Islet precursor cell (in vitro differentiated cells): Measurements from ENCODE around the gene GJB2.

ENCODE experiments used
- DNase-seq: peaks from one replicate; pipeline ENCODE4 v3.0.0-alpha.2; 2018

Gene GJB2

DNA sequence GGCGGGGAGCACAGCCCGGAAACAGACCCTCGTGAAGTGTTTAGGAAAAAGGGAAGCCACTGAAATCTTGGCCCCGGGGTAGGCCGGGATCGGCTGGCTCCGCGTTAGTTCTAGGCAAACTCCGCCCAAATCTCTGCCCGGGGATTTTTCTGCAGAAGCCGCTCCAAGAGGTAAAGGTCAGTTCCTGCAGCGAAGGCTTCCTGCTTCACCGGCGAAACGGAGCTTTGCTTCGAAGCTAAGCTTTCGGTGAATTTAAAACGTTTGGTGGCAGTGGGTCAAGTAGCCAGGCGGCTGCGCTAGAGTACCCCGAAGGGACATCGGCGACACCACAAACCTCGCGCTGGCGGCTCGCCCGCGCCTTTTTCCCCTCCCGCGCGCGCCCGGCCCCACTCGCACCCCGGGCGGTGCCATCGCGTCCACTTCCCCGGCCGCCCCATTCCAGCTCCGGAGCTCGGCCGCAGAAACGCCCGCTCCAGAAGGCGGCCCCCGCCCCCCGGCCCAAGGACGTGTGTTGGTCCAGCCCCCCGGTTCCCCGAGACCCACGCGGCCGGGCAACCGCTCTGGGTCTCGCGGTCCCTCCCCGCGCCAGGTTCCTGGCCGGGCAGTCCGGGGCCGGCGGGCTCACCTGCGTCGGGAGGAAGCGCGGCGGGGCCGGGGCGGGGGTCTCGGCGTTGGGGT lies 441 bp downstream of the GJB2 start:
- peak; percentile 67 for DNase-seq

DNA sequence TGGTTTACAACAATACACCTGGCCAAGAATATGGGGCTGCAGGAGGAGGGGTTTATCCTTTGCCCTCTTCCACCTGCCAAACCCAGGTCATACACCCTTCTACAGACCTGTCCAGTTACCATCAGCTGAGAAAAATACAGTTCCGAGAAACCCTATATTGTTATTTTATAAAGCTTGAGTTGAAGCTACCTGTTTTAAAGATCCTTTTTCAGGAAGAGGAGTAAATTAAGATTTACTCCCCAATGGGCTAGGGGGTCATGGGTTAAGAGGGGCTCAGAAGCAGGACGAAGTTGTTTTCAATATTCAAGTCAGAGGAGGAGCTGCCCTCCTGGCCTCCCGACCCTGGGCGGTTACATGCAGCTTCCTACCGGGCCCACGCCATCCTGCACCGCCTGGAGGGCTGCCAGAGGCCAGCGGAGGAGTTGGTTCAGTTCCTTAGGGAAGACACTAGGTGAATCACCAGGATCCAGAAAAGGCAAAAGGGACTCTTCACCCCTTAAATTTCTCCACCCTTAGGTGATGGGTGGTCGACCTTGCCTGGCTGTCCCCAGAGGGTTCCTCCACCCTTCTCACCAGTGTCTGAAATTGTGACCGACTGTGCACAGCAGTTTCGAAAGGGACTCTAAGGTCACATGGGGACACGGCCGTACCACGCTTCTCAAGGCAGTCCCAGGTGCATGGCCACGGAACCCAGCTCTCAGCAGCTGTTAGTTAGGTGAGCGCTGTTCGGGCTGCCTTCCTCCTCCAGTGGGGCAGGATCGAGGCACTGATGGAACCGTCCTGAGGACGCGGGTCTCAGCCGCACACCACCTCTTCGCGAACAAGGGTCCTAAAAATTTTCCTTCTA lies 1.2 kb downstream of the GJB2 start:
- DNase-seq = peak; percentile 53

DNA sequence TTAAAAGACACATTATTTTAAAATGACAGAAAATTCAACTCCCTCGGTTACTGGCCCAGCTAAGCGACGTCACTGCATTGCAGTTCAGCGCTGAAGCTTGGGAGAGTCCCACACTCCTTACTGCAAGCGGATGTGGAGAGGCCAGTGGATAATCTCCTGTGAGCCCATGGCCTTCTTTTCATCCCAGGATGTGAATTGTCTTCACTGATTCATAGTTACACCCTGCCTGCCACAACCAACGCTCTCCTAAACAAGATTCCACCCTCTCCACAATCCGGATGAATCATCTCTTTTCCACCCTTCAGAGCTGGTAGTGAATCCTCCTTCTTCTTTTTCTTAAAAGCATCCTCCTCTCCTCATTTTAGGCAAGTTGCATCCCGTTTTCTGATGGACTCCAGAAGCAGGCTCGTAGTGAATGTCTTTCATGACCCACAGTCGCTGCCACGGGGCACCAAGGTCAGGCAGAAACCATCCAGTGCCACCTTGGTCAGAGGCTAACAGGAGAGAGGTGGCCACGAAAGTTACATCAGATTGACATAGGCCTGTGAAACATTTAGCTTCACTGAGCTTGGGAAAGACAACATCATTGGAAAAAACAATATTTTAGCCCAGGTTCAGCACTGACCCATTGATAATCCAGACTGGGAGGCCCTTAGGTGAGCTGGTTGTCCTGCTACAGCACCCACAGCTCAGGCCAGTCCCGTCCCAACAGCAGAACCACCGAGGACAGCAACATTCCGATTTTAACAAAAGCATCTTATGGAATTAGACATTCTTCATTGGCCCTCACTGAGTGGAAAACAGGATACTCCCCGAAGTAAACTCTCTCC lies 2.0 kb downstream of the GJB2 start:
- no peak for DNase-seq

DNA sequence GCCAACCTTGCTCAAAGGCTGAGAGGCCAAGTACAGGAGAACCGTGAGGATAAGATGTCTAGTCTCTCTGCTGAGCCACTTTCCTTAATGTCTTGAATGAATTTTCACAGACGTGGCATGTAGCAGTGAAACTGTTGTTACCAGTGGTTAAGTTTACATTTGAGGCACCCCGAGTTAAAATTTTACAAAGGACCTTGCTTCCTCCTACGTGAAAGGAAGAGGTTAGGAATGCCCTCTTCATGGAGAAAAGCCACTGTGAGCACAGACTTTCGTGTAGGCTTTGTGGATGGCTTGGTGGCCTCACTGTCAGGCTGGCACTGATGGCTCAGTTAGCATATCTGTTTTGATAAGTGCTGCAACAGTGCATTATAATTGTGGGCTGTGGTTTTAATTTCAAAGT lies 2.7 kb downstream of the GJB2 start:
- DNase-seq = no peak

DNA sequence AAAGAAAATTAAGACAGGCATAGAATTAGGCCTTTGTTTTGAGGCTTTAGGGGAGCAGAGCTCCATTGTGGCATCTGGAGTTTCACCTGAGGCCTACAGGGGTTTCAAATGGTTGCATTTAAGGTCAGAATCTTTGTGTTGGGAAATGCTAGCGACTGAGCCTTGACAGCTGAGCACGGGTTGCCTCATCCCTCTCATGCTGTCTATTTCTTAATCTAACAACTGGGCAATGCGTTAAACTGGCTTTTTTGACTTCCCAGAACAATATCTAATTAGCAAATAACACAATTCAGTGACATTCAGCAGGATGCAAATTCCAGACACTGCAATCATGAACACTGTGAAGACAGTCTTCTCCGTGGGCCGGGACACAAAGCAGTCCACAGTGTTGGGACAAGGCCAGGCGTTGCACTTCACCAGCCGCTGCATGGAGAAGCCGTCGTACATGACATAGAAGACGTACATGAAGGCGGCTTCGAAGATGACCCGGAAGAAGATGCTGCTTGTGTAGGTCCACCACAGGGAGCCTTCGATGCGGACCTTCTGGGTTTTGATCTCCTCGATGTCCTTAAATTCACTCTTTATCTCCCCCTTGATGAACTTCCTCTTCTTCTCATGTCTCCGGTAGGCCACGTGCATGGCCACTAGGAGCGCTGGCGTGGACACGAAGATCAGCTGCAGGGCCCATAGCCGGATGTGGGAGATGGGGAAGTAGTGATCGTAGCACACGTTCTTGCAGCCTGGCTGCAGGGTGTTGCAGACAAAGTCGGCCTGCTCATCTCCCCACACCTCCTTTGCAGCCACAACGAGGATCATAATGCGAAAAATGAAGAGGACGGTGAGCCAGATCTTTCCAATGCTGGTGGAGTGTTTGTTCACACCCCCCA lies 3.8 kb downstream of the GJB2 start:
- DNase-seq = no peak

DNA sequence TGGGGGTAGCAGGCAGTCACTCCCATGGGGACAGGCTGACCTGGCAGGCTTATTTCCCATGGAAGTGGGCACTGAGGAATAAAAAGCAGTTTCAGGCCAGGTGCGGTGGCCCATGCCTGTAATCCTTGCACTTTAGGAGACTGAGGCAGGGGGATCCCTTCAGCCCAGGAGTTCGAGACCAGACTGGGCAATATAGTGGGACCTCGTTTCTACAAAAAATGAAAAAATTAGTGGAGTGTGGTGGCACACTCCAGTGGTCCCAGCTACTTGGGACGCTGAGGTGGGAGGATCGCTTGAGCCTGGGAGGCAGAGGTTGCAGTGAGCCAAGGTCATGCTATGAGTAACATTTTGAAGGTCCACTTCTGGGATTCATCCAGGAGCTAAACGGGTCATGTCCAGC lies 6.0 kb downstream of the GJB2 start:
- DNase-seq = no peak

DNA sequence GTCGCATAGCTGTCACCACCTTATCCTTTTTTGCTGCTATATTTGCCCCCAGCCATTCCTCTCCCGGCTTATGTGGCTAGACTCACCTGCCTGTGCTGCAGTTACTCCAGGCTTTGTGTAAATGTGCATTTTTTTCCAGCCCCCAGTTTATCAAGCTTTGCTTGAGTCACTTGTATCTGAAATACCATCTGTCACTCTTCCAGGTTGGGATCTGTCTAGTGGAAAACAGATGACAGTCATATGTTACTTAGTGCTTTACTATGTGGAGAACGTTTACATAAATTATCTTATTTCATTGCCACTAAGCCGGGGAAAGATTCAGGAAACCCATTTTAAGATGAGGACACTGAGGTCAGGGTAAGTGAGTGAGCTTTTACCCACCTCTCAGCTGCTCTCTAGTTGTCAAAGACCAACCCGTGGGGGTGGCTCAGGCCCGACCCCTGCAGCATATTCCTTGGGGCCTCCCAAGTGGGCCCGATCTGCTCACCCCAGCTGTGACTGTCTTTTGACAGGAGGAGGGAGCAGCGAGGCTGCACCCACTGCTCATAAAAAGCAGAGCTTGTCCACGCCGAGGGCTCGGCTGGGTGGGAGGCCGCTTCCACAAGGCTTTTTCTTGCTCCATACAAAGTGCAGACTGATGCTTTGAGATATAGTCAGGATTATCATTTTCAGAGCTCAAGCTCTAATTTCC lies 7.2 kb downstream of the GJB2 start:
- no peak for DNase-seq

DNA sequence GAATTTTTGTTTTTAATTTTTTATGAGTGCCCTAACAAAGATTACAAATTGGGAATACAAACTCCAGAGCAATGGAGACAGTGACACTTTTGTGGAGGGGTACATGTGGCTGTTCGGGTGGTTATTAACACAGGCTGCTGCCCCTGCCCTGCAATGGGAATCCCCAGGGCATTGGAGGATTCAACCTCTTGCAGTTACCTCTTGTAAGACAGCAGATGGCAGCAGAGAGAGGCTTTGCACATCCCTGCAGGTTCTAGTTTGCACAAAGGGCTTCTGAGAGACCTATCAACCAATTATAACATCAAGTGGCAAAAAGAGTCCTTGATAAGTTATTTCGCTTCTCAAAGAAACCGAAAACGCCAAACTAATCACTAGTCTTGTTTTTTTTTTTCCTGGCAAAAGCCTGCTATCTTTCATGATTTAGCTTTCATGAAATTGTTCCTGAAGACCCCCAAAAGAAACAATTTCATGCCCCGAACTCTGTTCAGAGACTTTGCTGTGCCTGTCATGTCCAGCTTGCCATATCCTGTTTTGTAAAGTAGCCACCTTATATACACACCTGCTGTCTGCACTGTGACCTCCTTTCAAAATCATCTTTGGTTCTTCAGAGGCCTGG lies 10.4 kb downstream of the GJB2 start:
- DNase-seq = peak; percentile 74

DNA sequence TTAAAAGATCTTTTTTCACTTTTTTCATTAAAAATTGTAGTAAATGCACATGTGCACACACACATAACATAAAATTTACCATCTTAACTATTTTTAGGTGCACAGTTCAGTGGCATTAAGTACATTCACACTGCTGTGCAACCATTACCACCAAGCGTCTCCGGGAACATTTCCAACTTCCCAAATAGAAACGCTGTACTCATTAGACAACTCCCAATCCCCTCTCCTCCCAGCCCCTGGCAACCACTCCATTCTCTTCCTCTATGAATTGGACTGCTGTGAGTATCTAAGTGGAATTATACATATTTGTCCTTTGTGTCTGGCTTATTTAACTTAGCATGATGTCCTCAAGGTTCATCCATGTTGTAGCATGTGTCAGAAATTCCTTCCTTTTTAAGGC lies 11.6 kb downstream of the GJB2 start:
- no peak for DNase-seq

DNA sequence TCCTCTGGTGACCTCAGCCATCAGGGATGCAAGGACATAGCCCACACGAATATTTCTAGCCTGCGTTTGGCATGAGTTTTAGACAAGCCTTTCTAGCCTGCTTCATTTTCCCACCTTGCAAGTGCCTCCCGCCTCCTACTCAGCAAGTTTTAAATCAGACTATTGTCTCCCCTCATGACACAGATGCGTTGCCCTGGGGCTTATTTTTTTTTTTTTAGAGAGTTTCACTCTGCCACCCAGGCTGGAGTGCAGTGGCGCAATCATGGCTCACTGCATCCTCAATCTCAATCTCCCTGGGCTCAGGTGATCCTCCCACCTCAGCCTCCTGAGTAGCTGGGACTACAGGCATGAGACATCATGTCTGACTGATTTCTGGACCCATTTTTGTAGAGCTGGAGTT lies 14.6 kb downstream of the GJB2 start:
- no peak for DNase-seq

DNA sequence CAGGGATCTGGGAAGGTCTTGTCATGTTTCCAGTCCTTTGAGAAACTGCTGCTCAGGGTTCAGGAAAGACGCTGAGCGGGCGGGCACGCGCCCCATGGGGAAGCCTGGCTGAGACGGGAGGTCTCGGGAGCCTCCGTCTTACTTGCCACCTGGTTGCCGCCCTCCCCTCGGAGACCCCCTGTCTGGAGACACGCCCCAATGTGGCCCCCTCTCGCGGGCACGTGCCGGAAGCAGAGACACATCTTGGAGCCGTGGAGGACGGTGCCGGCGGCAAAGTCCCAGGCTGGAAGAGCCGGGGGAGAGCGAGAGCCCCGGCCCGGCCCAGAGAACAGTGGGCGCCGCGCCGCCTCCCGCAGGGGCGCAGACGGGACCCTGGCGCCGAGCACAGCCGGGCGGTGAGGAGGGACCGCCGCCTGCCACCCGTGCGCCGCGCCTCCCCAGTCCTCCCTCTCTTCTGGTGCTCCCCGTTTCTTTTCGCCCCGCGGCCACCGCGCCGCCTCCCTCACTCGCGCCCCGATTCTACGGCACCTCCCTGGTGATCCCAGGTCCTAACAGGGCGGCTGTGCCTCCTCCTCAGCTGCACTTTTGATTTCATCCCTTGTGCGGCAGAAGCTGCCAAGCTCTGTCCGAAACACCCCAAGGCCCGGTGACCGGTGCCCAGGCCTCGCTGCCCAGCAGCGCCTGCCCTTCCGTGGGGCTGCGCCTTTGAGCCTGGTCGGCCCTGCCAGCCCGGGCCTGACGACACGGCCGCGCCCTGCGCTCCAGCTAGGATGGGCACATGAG lies 15.5 kb downstream of the GJB2 start:
- DNase-seq = no peak

DNA sequence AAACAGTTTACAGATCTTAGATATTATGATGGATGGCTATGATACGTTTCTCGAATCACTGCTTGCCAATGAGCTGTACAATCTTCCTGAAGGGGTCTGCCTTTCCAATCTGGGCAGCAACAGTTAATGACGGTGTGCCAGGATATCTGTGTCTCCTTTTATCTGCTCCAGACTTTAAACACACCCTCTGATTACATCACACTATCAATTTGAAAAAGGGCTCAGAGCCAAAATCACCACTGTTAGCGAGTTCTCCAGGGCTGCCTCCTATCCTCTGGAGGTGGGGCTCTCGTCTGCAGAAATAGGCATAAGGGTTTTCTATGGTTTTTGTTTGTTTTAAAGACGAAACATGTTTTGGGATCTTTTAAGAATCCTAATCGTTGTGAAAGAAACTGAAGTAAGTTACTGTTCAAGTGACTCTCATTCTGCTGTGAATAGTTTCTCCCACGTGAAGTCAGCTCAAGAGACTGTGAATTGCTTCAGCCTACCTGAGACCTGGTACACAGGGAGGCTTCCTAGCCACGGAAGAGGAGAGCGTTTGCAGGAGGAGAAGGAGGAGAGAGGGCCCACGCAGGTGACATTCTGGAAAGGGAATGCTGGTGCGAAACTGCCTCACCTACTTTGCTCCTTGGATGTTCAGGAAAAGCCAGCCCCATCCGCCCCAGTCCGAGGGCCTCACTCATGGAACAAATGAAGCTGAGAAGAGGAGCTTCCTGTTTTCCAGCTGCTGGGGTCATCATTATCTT lies 16.7 kb downstream of the GJB2 start:
- DNase-seq = no peak

DNA sequence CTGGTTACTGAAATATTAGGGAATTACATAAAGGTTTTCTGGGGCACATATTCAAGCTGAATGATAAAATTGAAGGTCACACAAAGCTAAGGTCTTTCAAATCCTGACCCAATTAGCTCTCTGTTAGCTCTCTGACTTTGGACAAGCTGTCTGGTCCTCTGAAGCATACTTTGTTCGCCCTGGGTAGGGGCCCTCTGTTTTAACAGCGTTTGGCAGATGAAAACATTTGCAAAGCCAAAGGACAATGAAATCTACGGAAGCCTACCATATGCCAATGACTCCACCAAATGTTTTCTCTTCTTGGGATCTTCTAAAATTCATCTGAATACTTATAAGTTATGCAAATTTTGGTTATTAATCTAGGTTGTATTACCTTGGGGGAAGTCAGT lies 17.3 kb downstream of the GJB2 start:
- DNase-seq = no peak

DNA sequence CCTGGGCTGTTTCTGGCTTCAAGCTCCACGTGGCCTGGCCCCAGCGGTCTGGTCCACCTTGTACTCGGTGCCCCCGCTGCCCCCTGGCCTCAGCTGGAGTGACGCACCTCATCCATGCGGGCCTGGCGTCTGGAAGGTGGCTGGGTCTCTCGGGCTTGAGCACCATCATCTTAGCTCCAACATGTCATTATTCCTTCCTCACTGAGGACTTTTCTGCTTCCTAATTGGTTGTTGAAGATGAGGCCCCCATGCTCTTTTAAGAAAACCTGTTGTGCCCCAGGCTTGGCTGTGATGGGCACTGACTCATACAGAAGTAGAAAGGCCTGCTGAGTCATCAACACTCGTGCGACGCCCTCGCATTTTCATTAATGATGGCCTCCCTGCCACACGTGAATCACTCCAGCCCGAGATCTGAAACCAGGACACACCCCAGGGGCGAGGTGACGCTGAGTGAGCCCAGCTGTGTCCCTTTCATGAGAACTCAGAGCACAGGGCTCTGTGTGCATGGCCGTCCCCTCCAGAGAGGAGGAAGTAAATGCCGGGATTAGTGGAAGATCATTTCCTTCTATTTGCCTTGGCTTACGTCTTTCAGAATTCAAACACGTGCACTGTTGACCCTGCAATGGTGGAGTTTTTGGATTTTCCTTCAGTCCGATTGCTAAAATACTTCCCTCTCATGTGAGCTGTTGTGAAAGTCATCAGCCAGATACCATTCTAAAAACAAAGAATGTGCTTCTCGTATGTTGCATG lies 17.9 kb downstream of the GJB2 start:
- peak; percentile 96 for DNase-seq

DNA sequence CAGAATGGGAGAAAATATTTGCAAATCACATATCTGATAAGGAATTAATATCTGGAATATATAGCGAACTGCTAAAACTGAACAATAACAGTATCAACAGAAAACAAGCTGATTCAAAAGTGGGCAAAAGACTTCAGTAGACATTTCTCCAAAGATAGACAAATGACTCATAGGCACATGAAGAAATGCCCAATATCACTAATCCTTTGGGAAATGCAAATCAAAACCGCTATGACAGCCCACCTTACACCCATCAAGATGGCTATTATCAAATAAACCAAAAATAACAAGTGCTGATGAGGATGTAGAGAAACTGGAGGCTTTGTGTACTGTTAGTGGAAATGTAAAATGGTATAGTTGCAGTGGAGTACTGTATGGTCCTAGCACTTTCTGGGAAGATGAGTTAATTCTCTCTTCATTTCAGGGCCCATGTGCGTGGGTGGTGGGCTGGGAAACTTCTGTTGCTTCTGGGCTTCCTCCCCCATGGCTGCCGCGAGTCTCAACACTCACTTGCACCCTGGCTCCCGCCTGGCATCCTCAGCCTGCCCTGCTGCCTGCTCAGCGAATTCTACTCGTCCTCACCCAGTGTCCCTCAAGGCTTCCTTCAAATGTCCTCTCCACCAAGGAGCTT lies 19.5 kb downstream of the GJB2 start:
- DNase-seq = no peak

DNA sequence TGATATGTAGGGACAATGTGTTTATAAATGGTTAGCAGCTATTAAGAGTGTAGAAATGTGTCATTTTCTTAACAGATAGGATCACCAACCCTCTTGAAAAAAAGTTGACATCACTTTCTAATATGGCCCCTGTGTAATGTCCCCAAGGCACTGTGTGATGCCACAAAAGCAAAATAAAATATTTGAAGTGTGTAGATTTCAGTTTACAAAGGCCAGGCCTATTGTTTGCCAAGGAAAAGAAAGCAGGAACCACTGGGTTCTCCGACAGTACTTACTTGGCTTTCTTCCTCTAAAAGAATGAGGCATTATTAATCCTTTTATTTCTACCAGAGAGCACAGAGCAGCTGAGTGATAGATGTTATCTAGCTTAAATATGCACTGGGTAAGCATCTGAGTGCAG lies 21.4 kb downstream of the GJB2 start:
- no peak for DNase-seq

DNA sequence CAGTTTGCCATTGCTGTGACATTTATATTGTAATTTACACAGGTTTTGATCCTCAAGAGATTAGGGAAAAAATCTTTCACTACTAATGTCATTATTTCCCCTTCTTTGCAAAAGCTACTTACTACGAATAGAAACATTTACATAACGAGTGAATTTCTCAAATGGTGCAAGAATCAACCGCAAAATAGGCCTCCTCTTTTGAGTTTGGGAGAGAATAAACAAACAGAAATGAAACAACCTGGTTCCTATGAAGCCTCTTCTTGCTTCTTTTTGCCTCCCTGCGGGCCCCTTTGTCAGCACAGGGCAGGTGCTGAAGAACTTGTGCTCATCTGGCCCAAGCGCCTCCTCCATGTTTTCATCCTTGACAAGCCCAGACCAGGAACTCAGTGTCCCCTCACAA lies 21.8 kb downstream of the GJB2 start:
- no peak for DNase-seq

DNA sequence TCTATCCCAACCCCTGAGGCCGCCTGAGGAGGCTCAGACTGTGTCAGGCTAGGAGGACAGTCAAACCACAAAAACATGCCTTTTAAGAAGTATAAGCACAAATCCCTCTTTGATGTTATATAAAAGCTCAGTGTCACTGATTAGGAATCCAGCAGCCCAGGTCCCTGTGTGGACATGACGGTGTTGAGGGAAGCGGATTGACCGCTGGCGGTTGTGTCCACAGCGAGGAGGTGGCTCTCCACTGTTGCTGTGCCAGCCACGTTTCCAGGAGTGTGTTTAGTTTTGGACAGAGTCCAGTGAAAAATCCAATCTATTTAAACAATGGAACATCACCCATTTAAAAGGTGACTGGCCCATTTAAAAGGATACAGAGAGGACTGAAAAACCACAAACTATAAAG lies 24.3 kb downstream of the GJB2 start:
- DNase-seq = no peak
